Neural crest cell (in vitro differentiated cells): ENCODE data around the gene CAMK2D. TPM values are rescaled to one million over a fixed set of nuclear protein-coding genes. Genes with fewer than 3 reads are reported as not detected.
A peak's percentile ranks its signal among the peaks of the same experiment; 100 is the strongest.

Experiments used
- DNase-seq: peaks from one replicate; pipeline ENCODE4 v3.0.0; 2021; ENCODE audit warnings: low read depth, mixed read lengths, low spot score
- H3K27ac Mint-ChIP-seq: one replicate; pipeline ENCODE4 v1.8.0; 2021; ENCODE audit warnings: mild to moderate bottlenecking, mixed read lengths; ENCODE audit not compliant: unreplicated experiment
- H3K27me3 Mint-ChIP-seq: 2 replicates; pipeline ENCODE4 v1.8.0; 2021; ENCODE audit warnings: low read depth, mild to moderate bottlenecking, mixed read lengths
- H3K36me3 Mint-ChIP-seq: 2 replicates; pipeline ENCODE4 v1.8.0; 2021; ENCODE audit warnings: low read depth, mild to moderate bottlenecking, mixed read lengths
- H3K4me1 Mint-ChIP-seq: 2 replicates; pipeline ENCODE4 v1.8.0; 2021; ENCODE audit warnings: mixed read lengths
- H3K4me3 Mint-ChIP-seq: one replicate; pipeline ENCODE4 v1.8.0; 2021; ENCODE audit warnings: mild to moderate bottlenecking, mixed read lengths
- H3K9me3 Mint-ChIP-seq: 2 replicates; pipeline ENCODE4 v1.8.0; 2021; ENCODE audit warnings: mixed read lengths
- CTCF ChIP-seq: fragments of 200-600 bp; sonication (generic); conservative IDR thresholded peaks from 2 replicates; pipeline ENCODE4 v1.5.0; 2021; ENCODE audit warnings: antibody characterized with exemption, mild to moderate bottlenecking
- total RNA-seq: library from RNA; stranded (reverse); gene quantifications from 2 replicates; pipeline ENCODE4 v1.2.1, GENCODE V29; 2021

Gene CAMK2D
- total RNA-seq, 1 donor from 2014 or later, result 33.7 TPM

GRCh38 chr4:113471146-113471860, 290.2 kb downstream of the CAMK2D start:
- H3K27me3 Mint-ChIP-seq, result no peaks in the 10 kb centered on the region
- peaks cover 34% of the 10 kb centered on the region for H3K4me1 Mint-ChIP-seq
- H3K27ac Mint-ChIP-seq, result peak overlapping the region; percentile 23
- H3K36me3 Mint-ChIP-seq, result peaks cover 15% of the 10 kb centered on the region
- DNase-seq, result no peak
- no peak for TF ChIP-seq CTCF
- H3K9me3 Mint-ChIP-seq, result peaks cover 6% of the 10 kb centered on the region
- no peak overlapping the region for H3K4me3 Mint-ChIP-seq

- peaks cover 6% of the 10 kb centered on the region for H3K9me3 Mint-ChIP-seq
- DNase-seq, result no peak
- no peak for TF ChIP-seq CTCF
- no peak overlapping the region for H3K4me3 Mint-ChIP-seq
- peaks cover 9% of the 10 kb centered on the region for H3K36me3 Mint-ChIP-seq
- H3K27me3 Mint-ChIP-seq, result no peaks in the 10 kb centered on the region
- peaks cover 34% of the 10 kb centered on the region for H3K4me1 Mint-ChIP-seq
- no peak overlapping the region for H3K27ac Mint-ChIP-seq
These were observed 291.6 kb downstream of the CAMK2D start for GRCh38 chr4:113469926-113470325.

- Mint-ChIP-seq H3K36me3 (peaks cover 9% of the 10 kb centered on the region), H3K27ac (no peak overlapping the region), H3K27me3 (no peaks in the 10 kb centered on the region), H3K4me3 (no peak overlapping the region), H3K4me1 (peaks cover 34% of the 10 kb centered on the region), H3K9me3 (peaks cover 6% of the 10 kb centered on the region)
- DNase-seq, result no peak
- no peak for TF ChIP-seq CTCF
These were observed 292.5 kb downstream of the CAMK2D start for GRCh38 chr4:113469023-113469390.

- Mint-ChIP-seq H3K36me3 (peaks cover 9% of the 10 kb centered on the region), H3K27me3 (no peaks in the 10 kb centered on the region), H3K4me3 (no peak overlapping the region), H3K27ac (no peak overlapping the region), H3K9me3 (peaks cover 6% of the 10 kb centered on the region), H3K4me1 (peaks cover 34% of the 10 kb centered on the region)
- no peak for DNase-seq
- TF ChIP-seq CTCF, result no peak
These were observed 293.1 kb downstream of the CAMK2D start for GRCh38 chr4:113468165-113469022.

GRCh38 chr4:113467581-113467980, 294.0 kb downstream of the CAMK2D start:
- no peak for DNase-seq
- Mint-ChIP-seq H3K27me3 (no peaks in the 10 kb centered on the region), H3K27ac (no peak overlapping the region), H3K4me1 (peaks cover 34% of the 10 kb centered on the region), H3K9me3 (peaks cover 6% of the 10 kb centered on the region), H3K36me3 (peaks cover 9% of the 10 kb centered on the region), H3K4me3 (no peak overlapping the region)
- TF ChIP-seq CTCF, result no peak
